ENCODE results near the gene MSL2. TPM values are rescaled to one million over a fixed set of nuclear protein-coding genes. Genes with fewer than 3 reads are reported as not detected.
A peak's percentile ranks its signal among the peaks of the same experiment; 100 is the strongest.

The MSL2 gene
- total RNA-seq, 2 experiments from 2014 or later = 143 to 146 TPM

DNA sequence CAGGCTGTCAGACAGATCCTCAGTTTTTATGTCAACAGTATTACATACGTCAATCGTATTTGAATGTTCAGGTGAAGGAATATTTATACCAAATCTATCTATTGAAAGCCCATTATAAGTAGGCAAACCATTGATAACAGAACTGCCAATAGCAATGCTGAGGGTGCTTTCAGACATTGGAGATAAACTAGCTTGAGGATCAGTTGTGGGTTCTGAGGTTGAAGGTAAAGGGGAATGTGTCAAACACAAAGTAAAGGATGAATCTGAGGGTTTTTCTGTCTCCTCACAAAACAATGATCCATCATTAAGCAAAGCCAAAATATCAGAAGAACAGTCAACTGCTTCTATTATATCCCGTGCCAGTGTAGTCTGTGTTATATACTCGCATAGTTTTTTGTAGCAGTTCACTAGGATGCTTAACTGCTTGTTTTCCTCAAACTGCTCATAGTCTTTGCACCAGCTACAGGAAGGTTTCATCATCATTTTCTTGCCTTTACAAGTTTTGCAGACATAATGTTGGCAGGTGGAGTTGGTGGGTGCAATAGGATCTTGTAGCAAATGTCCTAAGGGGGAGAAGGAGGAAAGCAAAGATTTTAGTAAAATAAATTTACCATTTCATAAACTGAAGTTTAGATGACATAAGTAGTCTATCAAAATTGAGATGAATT lies 43.8 kb downstream of the MSL2 start:
- DNase-seq (no peak), ATAC-seq (ENCODE audit: poor library complexity) (no peak)
- POLR2A ChIA-PET = no interaction called here
- Mint-ChIP-seq H3K27me3 (no peaks in the 10 kb centered on the region), H3K9me3 (no peaks in the 10 kb centered on the region), H3K27ac (peak overlapping the region; percentile 35), H3K4me1 (ENCODE audit: low read depth) (peaks cover 75% of the 10 kb centered on the region), H3K36me3 (ENCODE audit: low read depth) (peaks cover 68% of the 10 kb centered on the region), H3K4me3 (no peak overlapping the region)
- H3K36me3 ChIP-seq (ENCODE audit: insufficient read depth, low read length) = peaks cover 38% of the 10 kb centered on the region
- H3K4me3 ChIP-seq (ENCODE audit: low read length) = no peak overlapping the region
- H3K27ac ChIP-seq (ENCODE audit: low read depth in 1 of 2, low read length in 2 of 2) = no peak overlapping the region
- H3K9me3 ChIP-seq (ENCODE audit: control insufficient read depth in 1 of 2, insufficient read depth in 1 of 2, low read length in 2 of 2) = no peaks in the 10 kb centered on the region
- TF ChIP-seq, protein P1, sequence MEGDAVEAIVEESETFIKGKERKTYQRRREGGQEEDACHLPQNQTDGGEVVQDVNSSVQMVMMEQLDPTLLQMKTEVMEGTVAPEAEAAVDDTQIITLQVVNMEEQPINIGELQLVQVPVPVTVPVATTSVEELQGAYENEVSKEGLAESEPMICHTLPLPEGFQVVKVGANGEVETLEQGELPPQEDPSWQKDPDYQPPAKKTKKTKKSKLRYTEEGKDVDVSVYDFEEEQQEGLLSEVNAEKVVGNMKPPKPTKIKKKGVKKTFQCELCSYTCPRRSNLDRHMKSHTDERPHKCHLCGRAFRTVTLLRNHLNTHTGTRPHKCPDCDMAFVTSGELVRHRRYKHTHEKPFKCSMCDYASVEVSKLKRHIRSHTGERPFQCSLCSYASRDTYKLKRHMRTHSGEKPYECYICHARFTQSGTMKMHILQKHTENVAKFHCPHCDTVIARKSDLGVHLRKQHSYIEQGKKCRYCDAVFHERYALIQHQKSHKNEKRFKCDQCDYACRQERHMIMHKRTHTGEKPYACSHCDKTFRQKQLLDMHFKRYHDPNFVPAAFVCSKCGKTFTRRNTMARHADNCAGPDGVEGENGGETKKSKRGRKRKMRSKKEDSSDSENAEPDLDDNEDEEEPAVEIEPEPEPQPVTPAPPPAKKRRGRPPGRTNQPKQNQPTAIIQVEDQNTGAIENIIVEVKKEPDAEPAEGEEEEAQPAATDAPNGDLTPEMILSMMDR (IDR thresholded peaks at IDR 0.05) = no peak
- no peaks in the 10 kb centered on the region for H3K27me3 ChIP-seq (ENCODE audit: control insufficient read depth in 1 of 2, insufficient read depth in 2 of 2, low read length in 2 of 2)
- intact Hi-C loops (cut with DNase I, micrococcal nuclease) = loop anchor here (5.0 kb wide), 1 partner anchor 40 kb away; no protein-coding TSS in a partner anchor
- H3K4me1 ChIP-seq (ENCODE audit: insufficient read depth, low read length) = peaks cover 19% of the 10 kb centered on the region
- CTCF ChIA-PET = interaction anchor here (1.4 kb wide), 1 partner anchor 600 kb away, joined by 3 read pairs; the partner anchor contains the start of gene STAG1

DNA sequence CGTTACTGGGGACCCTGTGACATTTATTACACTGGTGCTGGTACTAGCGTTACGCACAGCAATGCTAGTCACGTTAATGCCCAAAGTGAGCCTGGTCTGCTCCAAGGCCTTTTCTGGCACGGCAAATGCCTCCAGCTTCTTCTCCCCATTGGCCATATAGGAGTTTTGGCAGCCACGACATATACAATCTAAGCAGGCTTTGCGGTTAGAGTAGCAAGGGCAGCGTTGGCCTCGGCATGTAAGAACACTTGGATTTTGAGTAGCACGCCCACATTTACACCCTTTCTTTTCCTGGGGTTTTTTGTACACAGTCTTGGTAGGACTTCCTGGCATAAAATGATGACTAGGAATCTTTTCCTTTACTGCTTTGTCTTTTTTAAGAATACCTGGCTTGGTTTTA lies 44.9 kb downstream of the MSL2 start:
- Histone ChIP-seq H3K9me3 (ENCODE audit: control insufficient read depth in 1 of 2, insufficient read depth in 1 of 2, low read length in 2 of 2) (no peaks in the 10 kb centered on the region), H3K4me1 (ENCODE audit: insufficient read depth, low read length) (peaks cover 17% of the 10 kb centered on the region), H3K27ac (ENCODE audit: low read depth in 1 of 2, low read length in 2 of 2) (no peak overlapping the region), H3K4me3 (ENCODE audit: low read length) (no peak overlapping the region), H3K27me3 (ENCODE audit: control insufficient read depth in 1 of 2, insufficient read depth in 2 of 2, low read length in 2 of 2) (no peaks in the 10 kb centered on the region), H3K36me3 (ENCODE audit: insufficient read depth, low read length) (peaks cover 38% of the 10 kb centered on the region)
- H3K4me1 Mint-ChIP-seq (ENCODE audit: low read depth) = peaks cover 72% of the 10 kb centered on the region
- H3K36me3 Mint-ChIP-seq (ENCODE audit: low read depth) = peaks cover 68% of the 10 kb centered on the region
- H3K27me3 Mint-ChIP-seq = no peaks in the 10 kb centered on the region
- ChIA-PET CTCF (interaction anchor here (1.4 kb wide), 1 partner anchor 601 kb away, joined by 3 read pairs; the partner anchor contains the start of gene STAG1), POLR2A (no interaction called here)
- intact Hi-C loops (cut with DNase I, micrococcal nuclease) = loop anchor here (5.0 kb wide), 1 partner anchor 41 kb away; no protein-coding TSS in a partner anchor
- no peak for DNase-seq
- H3K9me3 Mint-ChIP-seq = no peaks in the 10 kb centered on the region
- no peak for ATAC-seq (ENCODE audit: poor library complexity)
- H3K27ac Mint-ChIP-seq = peak overlapping the region; percentile 47
- TF ChIP-seq, protein P1 (IDR thresholded peaks at IDR 0.05) = no peak
- H3K4me3 Mint-ChIP-seq = no peak overlapping the region

DNA sequence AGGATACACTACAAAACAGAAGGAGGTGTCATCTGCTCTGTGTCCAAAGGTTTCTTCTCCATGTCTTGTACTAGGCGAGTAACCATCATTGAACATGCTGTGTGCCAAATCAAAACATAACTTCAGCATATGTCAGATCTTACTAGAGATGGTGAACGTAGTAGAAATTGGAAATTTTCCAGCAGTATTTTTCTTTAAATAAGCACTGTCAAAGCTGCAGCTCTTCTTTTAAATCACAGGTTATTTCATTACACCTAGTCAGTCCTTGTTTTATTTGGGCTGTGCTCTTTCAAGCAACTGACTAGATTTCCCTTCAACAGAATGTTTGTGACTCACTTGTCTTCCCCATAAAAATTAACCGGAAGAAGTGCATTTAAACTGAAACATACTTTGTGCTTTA lies 46.5 kb downstream of the MSL2 start:
- Histone ChIP-seq H3K27ac (ENCODE audit: low read depth in 1 of 2, low read length in 2 of 2) (no peak overlapping the region), H3K36me3 (ENCODE audit: insufficient read depth, low read length) (peaks cover 38% of the 10 kb centered on the region), H3K4me3 (ENCODE audit: low read length) (no peak overlapping the region), H3K27me3 (ENCODE audit: control insufficient read depth in 1 of 2, insufficient read depth in 2 of 2, low read length in 2 of 2) (no peaks in the 10 kb centered on the region), H3K9me3 (ENCODE audit: control insufficient read depth in 1 of 2, insufficient read depth in 1 of 2, low read length in 2 of 2) (no peaks in the 10 kb centered on the region), H3K4me1 (ENCODE audit: insufficient read depth, low read length) (peaks cover 6% of the 10 kb centered on the region)
- DNase-seq = no peak
- peak overlapping the region; percentile 61 for H3K27ac Mint-ChIP-seq
- H3K9me3 Mint-ChIP-seq = no peaks in the 10 kb centered on the region
- peaks cover 67% of the 10 kb centered on the region for H3K4me1 Mint-ChIP-seq (ENCODE audit: low read depth)
- TF ChIP-seq, protein P1 (IDR thresholded peaks at IDR 0.05) = no peak
- ChIA-PET POLR2A (no interaction called here), CTCF (interaction anchor here (0.6 kb wide), 1 partner anchor 243 kb away, joined by 3 read pairs; no protein-coding TSS in a partner anchor)
- H3K4me3 Mint-ChIP-seq = peak overlapping the region; percentile 22
- no peak for ATAC-seq (ENCODE audit: poor library complexity)
- intact Hi-C loops (cut with DNase I, micrococcal nuclease) = loop anchor here (5.0 kb wide), 1 partner anchor 43 kb away; no protein-coding TSS in a partner anchor
- H3K36me3 Mint-ChIP-seq (ENCODE audit: low read depth) = peaks cover 62% of the 10 kb centered on the region
- H3K27me3 Mint-ChIP-seq = no peaks in the 10 kb centered on the region
